GM23338 (cell line): Measurements from ENCODE around the gene WDR76. TPM values are rescaled to one million over a fixed set of nuclear protein-coding genes. Genes with fewer than 3 reads are reported as not detected.

ENCODE experiments used
- ATAC-seq: fragments of 200-7000 bp; cut with Tn5 transposase; 3 replicates; pipeline ENCODE4 v1.9.1; 2020
- DNase-seq: peaks from one replicate; pipeline ENCODE4 v3.0.0-alpha.2; 2015; ENCODE audit warnings: low spot score
- H2AFZ ChIP-seq: fragments of 200-600 bp; sonication (generic); 2 replicates; pipeline ENCODE4 v1.8.0; 2016; ENCODE audit warnings: antibody characterized with exemption, mild to moderate bottlenecking, moderate library complexity
- H3F3A ChIP-seq: fragments of 200-600 bp; sonication (generic); replicated peaks from 2 replicates; pipeline ENCODE4 v1.8.0; 2017; ENCODE audit warnings: antibody characterized with exemption, mixed run types, low read depth
- H3K27ac ChIP-seq: fragments of 200-600 bp; sonication (generic); 2 replicates; pipeline ENCODE4 v1.6.1; 2016; ENCODE audit warnings: low read depth
- H3K27me3 ChIP-seq: fragments of 200-600 bp; sonication (generic); 2 replicates; pipeline ENCODE4 v1.8.0; 2016; ENCODE audit warnings: mild to moderate bottlenecking, mixed run types, moderate library complexity; ENCODE audit not compliant: insufficient read depth
- H3K36me3 ChIP-seq: fragments of 200-600 bp; sonication (generic); 2 replicates; pipeline ENCODE4 v1.8.0; 2016; ENCODE audit warnings: mild to moderate bottlenecking; ENCODE audit not compliant: insufficient read depth
- H3K4me1 ChIP-seq: fragments of 200-600 bp; sonication (generic); 2 replicates; pipeline ENCODE4 v1.8.0; 2016; ENCODE audit warnings: mild to moderate bottlenecking, moderate library complexity; ENCODE audit not compliant: insufficient read depth
- H3K4me2 ChIP-seq: fragments of 200-600 bp; sonication (generic); 2 replicates; pipeline ENCODE4 v1.7.1; 2017; ENCODE audit warnings: mixed run types
- H3K4me3 ChIP-seq: fragments of 200-600 bp; sonication (generic); 2 replicates; pipeline ENCODE4 v1.6.1; 2016; ENCODE audit warnings: mixed run types
- H3K79me2 ChIP-seq: fragments of 200-600 bp; sonication (generic); replicated peaks from 2 replicates; pipeline ENCODE4 v1.8.0; 2017; ENCODE audit warnings: mild to moderate bottlenecking; ENCODE audit not compliant: insufficient read depth
- H3K9me2 ChIP-seq: fragments of 200-600 bp; sonication (generic); 2 replicates; pipeline ENCODE4 v1.8.0; 2017; ENCODE audit not compliant: insufficient read depth
- H4K20me1 ChIP-seq: fragments of 200-600 bp; sonication (generic); replicated peaks from 2 replicates; pipeline ENCODE4 v1.8.0; 2017; ENCODE audit warnings: mild to moderate bottlenecking; ENCODE audit not compliant: insufficient read depth
- H3K27ac Mint-ChIP-seq: 2 replicates; pipeline ENCODE4 v1.8.0; 2020; ENCODE audit warnings: inconsistent platforms, mild to moderate bottlenecking, moderate library complexity, mixed read lengths
- H3K27me3 Mint-ChIP-seq: 3 replicates; pipeline ENCODE4 v1.8.0; 2022; ENCODE audit warnings: low read depth, mild to moderate bottlenecking, moderate library complexity, mixed read lengths, inconsistent platforms; ENCODE audit not compliant: insufficient read depth, poor library complexity
- H3K36me3 Mint-ChIP-seq: 3 replicates; pipeline ENCODE4 v1.8.0; 2021; ENCODE audit warnings: low read depth, mild to moderate bottlenecking, inconsistent platforms, moderate library complexity, mixed read lengths
- H3K4me1 Mint-ChIP-seq: 3 replicates; pipeline ENCODE4 v1.8.0; 2020; ENCODE audit warnings: mild to moderate bottlenecking, inconsistent platforms, mixed read lengths
- H3K4me3 Mint-ChIP-seq: 3 replicates; pipeline ENCODE4 v1.8.0; 2021; ENCODE audit warnings: moderate library complexity, mild to moderate bottlenecking, inconsistent platforms, mixed read lengths
- H3K9me3 Mint-ChIP-seq: 3 replicates; pipeline ENCODE4 v1.8.0; 2020; ENCODE audit warnings: moderate library complexity, mild to moderate bottlenecking, inconsistent platforms, mixed read lengths
- CREB1 ChIP-seq: fragments of 250-450 bp; sonication (Bioruptor Pico); IDR thresholded peaks from 2 replicates; pipeline ENCODE4 v1.5.0; 2020; ENCODE audit warnings: low read depth, mild to moderate bottlenecking, moderate library complexity
- EZH2 ChIP-seq: fragments of 200-600 bp; sonication (generic); IDR thresholded peaks from one replicate; pipeline ENCODE4 v1.8.0; 2017; ENCODE audit warnings: antibody characterized with exemption, mild to moderate bottlenecking, low read depth; ENCODE audit not compliant: unreplicated experiment
- EZH2phosphoT487 ChIP-seq: fragments of 200-600 bp; sonication (generic); IDR thresholded peaks from one replicate; pipeline ENCODE4 v1.8.1; 2018; ENCODE audit warnings: antibody characterized with exemption; ENCODE audit not compliant: unreplicated experiment
- JUNB ChIP-seq: IDR thresholded peaks from one replicate; pipeline ENCODE4 v1.6.1; 2016; ENCODE audit warnings: antibody characterized with exemption; ENCODE audit not compliant: unreplicated experiment
- NANOG ChIP-seq: IDR thresholded peaks from 2 replicates; pipeline ENCODE4 v1.6.1; 2016; ENCODE audit warnings: antibody characterized with exemption, borderline replicate concordance
- POLR2AphosphoS5 ChIP-seq: IDR thresholded peaks from 2 replicates; pipeline ENCODE4 v1.6.1; 2016; ENCODE audit warnings: antibody characterized with exemption, low read depth
- STAT1 ChIP-seq: IDR thresholded peaks from one replicate; pipeline ENCODE4 v1.6.1; 2016; ENCODE audit warnings: antibody characterized with exemption; ENCODE audit not compliant: unreplicated experiment
- ZNF331 ChIP-seq: fragments of 250-450 bp; sonication (Bioruptor Pico); IDR thresholded peaks from 2 replicates; pipeline ENCODE4 v1.5.0; 2020; ENCODE audit warnings: low read depth, mild to moderate bottlenecking, moderate library complexity
- polyA plus RNA-seq: library from polyadenylated mRNA; unstranded; fragments of >200 nt; fragmentation: Nextera tagmentation; extraction: Ambion mirVana; gene quantifications from 2 replicates; pipeline ENCODE4 v1.2.1, GENCODE V29; 2016
- total RNA-seq: library from RNA; depleted of rRNA; stranded (reverse); fragments of >200 nt; shearing (Covaris generic); gene quantifications from 2 replicates; pipeline ENCODE4 v1.2.3, GENCODE V29; 2014
- TF ChIP-seq, protein P1 (sequence below): fragments of 250-450 bp; sonication (Bioruptor Pico); IDR thresholded peaks from 2 replicates; pipeline ENCODE4 v1.5.0; 2020; ENCODE audit warnings: mild to moderate bottlenecking, moderate library complexity
- TF ChIP-seq, protein P2 (sequence below), 2 experiments: fragments of 200-600 bp in 1 of 2; sonication (generic) in 1 of 2; conservative IDR thresholded peaks; 2 replicates each; pipeline versions ENCODE4 v1.5.1 to v1.6.1; 2016 to 2017; ENCODE audit warnings: antibody characterized with exemption in 2 of 2, low read depth in 2 of 2, mild to moderate bottlenecking in 2 of 2, moderate library complexity in 1 of 2
- TF ChIP-seq, protein P3 (sequence below): IDR thresholded peaks from one replicate; pipeline ENCODE4 v1.6.1; 2018; ENCODE audit warnings: antibody characterized with exemption; ENCODE audit not compliant: unreplicated experiment

The WDR76 gene
- total and polyA plus RNA-seq, 2 experiments from 2014 or later = 9.7 to 17.8 TPM

DNA sequence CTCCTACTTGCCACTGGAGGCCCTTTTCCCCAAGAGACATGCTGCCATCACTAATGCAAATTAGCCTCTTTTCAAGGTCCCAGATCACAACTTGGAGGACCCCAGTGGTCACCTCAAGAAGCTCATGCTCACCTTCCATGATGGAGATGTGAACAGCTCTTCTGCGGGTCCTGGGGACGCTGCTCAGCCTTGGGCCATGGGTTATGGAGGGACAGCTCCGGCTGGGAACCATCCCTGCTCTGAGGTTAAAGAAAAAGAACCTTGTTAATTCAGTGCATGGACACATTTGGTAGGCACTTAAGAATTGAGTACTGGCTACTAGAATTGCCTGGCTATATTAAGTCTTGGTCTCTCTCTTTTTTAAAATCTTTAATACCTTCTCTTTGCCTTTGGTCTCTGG is 56.8 kb downstream of the WDR76 start (continued):
- TF ChIP-seq, protein P1, sequence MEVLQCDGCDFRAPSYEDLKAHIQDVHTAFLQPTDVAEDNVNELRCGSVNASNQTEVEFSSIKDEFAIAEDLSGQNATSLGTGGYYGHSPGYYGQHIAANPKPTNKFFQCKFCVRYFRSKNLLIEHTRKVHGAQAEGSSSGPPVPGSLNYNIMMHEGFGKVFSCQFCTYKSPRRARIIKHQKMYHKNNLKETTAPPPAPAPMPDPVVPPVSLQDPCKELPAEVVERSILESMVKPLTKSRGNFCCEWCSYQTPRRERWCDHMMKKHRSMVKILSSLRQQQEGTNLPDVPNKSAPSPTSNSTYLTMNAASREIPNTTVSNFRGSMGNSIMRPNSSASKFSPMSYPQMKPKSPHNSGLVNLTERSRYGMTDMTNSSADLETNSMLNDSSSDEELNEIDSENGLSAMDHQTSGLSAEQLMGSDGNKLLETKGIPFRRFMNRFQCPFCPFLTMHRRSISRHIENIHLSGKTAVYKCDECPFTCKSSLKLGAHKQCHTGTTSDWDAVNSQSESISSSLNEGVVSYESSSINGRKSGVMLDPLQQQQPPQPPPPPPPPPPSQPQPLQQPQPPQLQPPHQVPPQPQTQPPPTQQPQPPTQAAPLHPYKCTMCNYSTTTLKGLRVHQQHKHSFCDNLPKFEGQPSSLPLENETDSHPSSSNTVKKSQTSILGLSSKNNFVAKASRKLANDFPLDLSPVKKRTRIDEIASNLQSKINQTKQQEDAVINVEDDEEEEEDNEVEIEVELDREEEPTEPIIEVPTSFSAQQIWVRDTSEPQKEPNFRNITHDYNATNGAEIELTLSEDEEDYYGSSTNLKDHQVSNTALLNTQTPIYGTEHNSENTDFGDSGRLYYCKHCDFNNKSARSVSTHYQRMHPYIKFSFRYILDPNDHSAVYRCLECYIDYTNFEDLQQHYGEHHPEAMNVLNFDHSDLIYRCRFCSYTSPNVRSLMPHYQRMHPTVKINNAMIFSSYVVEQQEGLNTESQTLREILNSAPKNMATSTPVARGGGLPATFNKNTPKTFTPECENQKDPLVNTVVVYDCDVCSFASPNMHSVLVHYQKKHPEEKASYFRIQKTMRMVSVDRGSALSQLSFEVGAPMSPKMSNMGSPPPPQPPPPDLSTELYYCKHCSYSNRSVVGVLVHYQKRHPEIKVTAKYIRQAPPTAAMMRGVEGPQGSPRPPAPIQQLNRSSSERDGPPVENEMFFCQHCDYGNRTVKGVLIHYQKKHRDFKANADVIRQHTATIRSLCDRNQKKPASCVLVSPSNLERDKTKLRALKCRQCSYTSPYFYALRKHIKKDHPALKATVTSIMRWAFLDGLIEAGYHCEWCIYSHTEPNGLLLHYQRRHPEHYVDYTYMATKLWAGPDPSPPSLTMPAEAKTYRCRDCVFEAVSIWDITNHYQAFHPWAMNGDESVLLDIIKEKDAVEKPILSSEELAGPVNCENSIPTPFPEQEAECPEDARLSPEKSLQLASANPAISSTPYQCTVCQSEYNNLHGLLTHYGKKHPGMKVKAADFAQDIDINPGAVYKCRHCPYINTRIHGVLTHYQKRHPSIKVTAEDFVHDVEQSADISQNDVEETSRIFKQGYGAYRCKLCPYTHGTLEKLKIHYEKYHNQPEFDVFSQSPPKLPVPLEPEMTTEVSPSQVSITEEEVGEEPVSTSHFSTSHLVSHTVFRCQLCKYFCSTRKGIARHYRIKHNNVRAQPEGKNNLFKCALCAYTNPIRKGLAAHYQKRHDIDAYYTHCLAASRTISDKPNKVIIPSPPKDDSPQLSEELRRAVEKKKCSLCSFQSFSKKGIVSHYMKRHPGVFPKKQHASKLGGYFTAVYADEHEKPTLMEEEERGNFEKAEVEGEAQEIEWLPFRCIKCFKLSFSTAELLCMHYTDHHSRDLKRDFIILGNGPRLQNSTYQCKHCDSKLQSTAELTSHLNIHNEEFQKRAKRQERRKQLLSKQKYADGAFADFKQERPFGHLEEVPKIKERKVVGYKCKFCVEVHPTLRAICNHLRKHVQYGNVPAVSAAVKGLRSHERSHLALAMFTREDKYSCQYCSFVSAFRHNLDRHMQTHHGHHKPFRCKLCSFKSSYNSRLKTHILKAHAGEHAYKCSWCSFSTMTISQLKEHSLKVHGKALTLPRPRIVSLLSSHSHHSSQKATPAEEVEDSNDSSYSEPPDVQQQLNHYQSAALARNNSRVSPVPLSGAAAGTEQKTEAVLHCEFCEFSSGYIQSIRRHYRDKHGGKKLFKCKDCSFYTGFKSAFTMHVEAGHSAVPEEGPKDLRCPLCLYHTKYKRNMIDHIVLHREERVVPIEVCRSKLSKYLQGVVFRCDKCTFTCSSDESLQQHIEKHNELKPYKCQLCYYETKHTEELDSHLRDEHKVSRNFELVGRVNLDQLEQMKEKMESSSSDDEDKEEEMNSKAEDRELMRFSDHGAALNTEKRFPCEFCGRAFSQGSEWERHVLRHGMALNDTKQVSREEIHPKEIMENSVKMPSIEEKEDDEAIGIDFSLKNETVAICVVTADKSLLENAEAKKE (CRISPR knock-in tag) = no peak
- no peak for TF ChIP-seq NANOG

DNA sequence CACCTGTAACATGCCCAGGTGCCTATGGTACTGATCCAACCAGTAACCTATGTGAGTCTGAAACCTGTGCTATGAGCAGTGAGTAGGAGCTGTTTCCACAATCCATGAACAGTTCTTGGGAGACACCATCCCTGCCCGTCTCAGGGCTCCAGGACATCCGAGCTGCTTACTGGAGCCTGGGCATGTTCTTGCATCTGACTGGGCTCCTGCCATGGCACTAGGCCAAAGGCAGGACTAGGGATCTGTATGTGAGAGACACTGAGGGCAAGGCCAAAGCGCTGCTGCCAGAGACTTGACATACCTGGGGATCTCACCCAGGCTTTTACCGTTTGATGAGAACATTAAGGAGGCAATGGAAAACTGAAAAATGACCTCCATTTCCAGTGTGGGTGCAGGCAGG is 59.8 kb downstream of the WDR76 start:
- no peak overlapping the region for H3K4me2 ChIP-seq
- no peaks in the 10 kb centered on the region for H3K36me3 ChIP-seq
- DNase-seq = no peak
- no peak overlapping the region for H3K27ac Mint-ChIP-seq
- no peak overlapping the region for H3K27ac ChIP-seq
- no peaks in the 10 kb centered on the region for H3K9me2 ChIP-seq
- no peak overlapping the region for H3K4me3 ChIP-seq
- no peaks in the 10 kb centered on the region for H3K9me3 Mint-ChIP-seq
- no peaks in the 10 kb centered on the region for H3K27me3 ChIP-seq
- 0 out of 2 replicates have a peak, but pooled peaks cover 3% of the 10 kb centered on the region for H3F3A ChIP-seq
- peaks cover 3% of the 10 kb centered on the region for H3K27me3 Mint-ChIP-seq
- no peak overlapping the region for H3K4me3 Mint-ChIP-seq
- no peaks in the 10 kb centered on the region for H3K79me2 ChIP-seq
- H3K4me1 Mint-ChIP-seq = peaks cover 3% of the 10 kb centered on the region
- no peaks in the 10 kb centered on the region for H4K20me1 ChIP-seq
- H3K36me3 Mint-ChIP-seq = peaks cover 18% of the 10 kb centered on the region
- no peak for ATAC-seq
- peaks cover 3% of the 10 kb centered on the region; the same call in 1 of the 2 replicates for H3K4me1 ChIP-seq
- H2AFZ ChIP-seq = no peak overlapping the region
- TF ChIP-seq NANOG = no peak
- TF ChIP-seq, protein P2, sequence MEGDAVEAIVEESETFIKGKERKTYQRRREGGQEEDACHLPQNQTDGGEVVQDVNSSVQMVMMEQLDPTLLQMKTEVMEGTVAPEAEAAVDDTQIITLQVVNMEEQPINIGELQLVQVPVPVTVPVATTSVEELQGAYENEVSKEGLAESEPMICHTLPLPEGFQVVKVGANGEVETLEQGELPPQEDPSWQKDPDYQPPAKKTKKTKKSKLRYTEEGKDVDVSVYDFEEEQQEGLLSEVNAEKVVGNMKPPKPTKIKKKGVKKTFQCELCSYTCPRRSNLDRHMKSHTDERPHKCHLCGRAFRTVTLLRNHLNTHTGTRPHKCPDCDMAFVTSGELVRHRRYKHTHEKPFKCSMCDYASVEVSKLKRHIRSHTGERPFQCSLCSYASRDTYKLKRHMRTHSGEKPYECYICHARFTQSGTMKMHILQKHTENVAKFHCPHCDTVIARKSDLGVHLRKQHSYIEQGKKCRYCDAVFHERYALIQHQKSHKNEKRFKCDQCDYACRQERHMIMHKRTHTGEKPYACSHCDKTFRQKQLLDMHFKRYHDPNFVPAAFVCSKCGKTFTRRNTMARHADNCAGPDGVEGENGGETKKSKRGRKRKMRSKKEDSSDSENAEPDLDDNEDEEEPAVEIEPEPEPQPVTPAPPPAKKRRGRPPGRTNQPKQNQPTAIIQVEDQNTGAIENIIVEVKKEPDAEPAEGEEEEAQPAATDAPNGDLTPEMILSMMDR (conservative IDR thresholded peaks at IDR 0.05; ENCODE audit: low read depth in 2 of 2) = no peak
- TF ChIP-seq, protein P3, sequence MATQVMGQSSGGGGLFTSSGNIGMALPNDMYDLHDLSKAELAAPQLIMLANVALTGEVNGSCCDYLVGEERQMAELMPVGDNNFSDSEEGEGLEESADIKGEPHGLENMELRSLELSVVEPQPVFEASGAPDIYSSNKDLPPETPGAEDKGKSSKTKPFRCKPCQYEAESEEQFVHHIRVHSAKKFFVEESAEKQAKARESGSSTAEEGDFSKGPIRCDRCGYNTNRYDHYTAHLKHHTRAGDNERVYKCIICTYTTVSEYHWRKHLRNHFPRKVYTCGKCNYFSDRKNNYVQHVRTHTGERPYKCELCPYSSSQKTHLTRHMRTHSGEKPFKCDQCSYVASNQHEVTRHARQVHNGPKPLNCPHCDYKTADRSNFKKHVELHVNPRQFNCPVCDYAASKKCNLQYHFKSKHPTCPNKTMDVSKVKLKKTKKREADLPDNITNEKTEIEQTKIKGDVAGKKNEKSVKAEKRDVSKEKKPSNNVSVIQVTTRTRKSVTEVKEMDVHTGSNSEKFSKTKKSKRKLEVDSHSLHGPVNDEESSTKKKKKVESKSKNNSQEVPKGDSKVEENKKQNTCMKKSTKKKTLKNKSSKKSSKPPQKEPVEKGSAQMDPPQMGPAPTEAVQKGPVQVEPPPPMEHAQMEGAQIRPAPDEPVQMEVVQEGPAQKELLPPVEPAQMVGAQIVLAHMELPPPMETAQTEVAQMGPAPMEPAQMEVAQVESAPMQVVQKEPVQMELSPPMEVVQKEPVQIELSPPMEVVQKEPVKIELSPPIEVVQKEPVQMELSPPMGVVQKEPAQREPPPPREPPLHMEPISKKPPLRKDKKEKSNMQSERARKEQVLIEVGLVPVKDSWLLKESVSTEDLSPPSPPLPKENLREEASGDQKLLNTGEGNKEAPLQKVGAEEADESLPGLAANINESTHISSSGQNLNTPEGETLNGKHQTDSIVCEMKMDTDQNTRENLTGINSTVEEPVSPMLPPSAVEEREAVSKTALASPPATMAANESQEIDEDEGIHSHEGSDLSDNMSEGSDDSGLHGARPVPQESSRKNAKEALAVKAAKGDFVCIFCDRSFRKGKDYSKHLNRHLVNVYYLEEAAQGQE = no peak
- TF ChIP-seq EZH2 = no peak
- no peak for TF ChIP-seq CREB1 (CRISPR knock-in tag)
- no peak for TF ChIP-seq STAT1
- no peak for TF ChIP-seq EZH2phosphoT487
- TF ChIP-seq ZNF331 (CRISPR knock-in tag) = no peak
- no peak for TF ChIP-seq JUNB
- no peak for TF ChIP-seq POLR2AphosphoS5
